ENCODE results near the gene CST3. TPM values are rescaled to one million over a fixed set of nuclear protein-coding genes. Genes with fewer than 3 reads are reported as not detected.
"Not testable (repeated sequence)": the region's sequence is repeated elsewhere in the genome, so short reads cannot be mapped to it uniquely, and the experiment has no call there.

CST3 gene
- total RNA-seq, 1 donor from 2014 or later, result 971 TPM

GRCh38 chr20:23664954-23665353 is 27.2 kb upstream of the CST3 start:
- intact Hi-C loops (cut with DNase I), result no loop called here
- DNase-seq, result no peak
- ATAC-seq (ENCODE audit: poor library complexity), result no peak

- DNase-seq; intact Hi-C loops (cut with DNase I); ATAC-seq (ENCODE audit: poor library complexity): not testable (repeated sequence)
These were observed 26.3 kb upstream of the CST3 start for GRCh38 chr20:23664046-23664445.

GRCh38 chr20:23663180-23663579 is 25.4 kb upstream of the CST3 start:
- DNase-seq (no peak), ATAC-seq (ENCODE audit: poor library complexity) (no peak)
- intact Hi-C loops (cut with DNase I), result no loop called here

- intact Hi-C loops (cut with DNase I), result no loop called here
- ATAC-seq (ENCODE audit: poor library complexity), result no peak
- no peak for DNase-seq
These were observed 24.6 kb upstream of the CST3 start for GRCh38 chr20:23662276-23662870.

GRCh38 chr20:23661002-23661429 is 23.3 kb upstream of the CST3 start:
- intact Hi-C loops (cut with DNase I), result no loop called here
- ATAC-seq (ENCODE audit: poor library complexity), result no peak

GRCh38 chr20:23659989-23660837 is 22.5 kb upstream of the CST3 start:
- intact Hi-C loops (cut with DNase I), result no loop called here
- DNase-seq (no peak), ATAC-seq (ENCODE audit: poor library complexity) (peak; percentile 77)

More at GRCh38 chr20:23661002-23661429, 23.3 kb upstream of the CST3 start:
- no peak for DNase-seq

- intact Hi-C loops (cut with DNase I); ATAC-seq (ENCODE audit: poor library complexity): not testable (repeated sequence)
These were observed 21.8 kb upstream of the CST3 start for GRCh38 chr20:23659610-23659988.

GRCh38 chr20:23658989-23659609 is 21.3 kb upstream of the CST3 start:
- intact Hi-C loops (cut with DNase I), result no loop called here
- DNase-seq (no peak), ATAC-seq (ENCODE audit: poor library complexity) (no peak)

More at GRCh38 chr20:23659610-23659988, 21.8 kb upstream of the CST3 start:
- DNase-seq, result not testable (repeated sequence)

GRCh38 chr20:23658336-23658735 is 20.6 kb upstream of the CST3 start:
- intact Hi-C loops (cut with DNase I), result no loop called here
- no peak for DNase-seq

GRCh38 chr20:23657202-23657601 is 19.4 kb upstream of the CST3 start:
- ATAC-seq (ENCODE audit: poor library complexity) (no peak), DNase-seq (no peak)
- intact Hi-C loops (cut with DNase I), result no loop called here

More at GRCh38 chr20:23658336-23658735, 20.6 kb upstream of the CST3 start:
- no peak for ATAC-seq (ENCODE audit: poor library complexity)

- ATAC-seq (ENCODE audit: poor library complexity) (peak; percentile 45), DNase-seq (peak; percentile 61)
- intact Hi-C loops (cut with DNase I), result no loop called here
These were observed 18.6 kb upstream of the CST3 start for GRCh38 chr20:23656372-23656771.

- peak; percentile 86 for DNase-seq
- intact Hi-C loops (cut with DNase I), result no loop called here
- peak; percentile 80 for ATAC-seq (ENCODE audit: poor library complexity)
These were observed 17.9 kb upstream of the CST3 start for GRCh38 chr20:23655491-23656211.

- intact Hi-C loops (cut with DNase I), result no loop called here
- ATAC-seq (ENCODE audit: poor library complexity), result no peak
- DNase-seq, result no peak
These were observed 17.0 kb upstream of the CST3 start for GRCh38 chr20:23654717-23655116.

- intact Hi-C loops (cut with DNase I), result no loop called here
- no peak for ATAC-seq (ENCODE audit: poor library complexity)
- DNase-seq, result no peak
These were observed 16.2 kb upstream of the CST3 start for GRCh38 chr20:23654000-23654399.

GRCh38 chr20:23653400-23653938 is 15.7 kb upstream of the CST3 start:
- no peak for DNase-seq
- no peak for ATAC-seq (ENCODE audit: poor library complexity)
- intact Hi-C loops (cut with DNase I), result no loop called here

GRCh38 chr20:23652926-23653325 is 15.2 kb upstream of the CST3 start:
- ATAC-seq (ENCODE audit: poor library complexity) (no peak), DNase-seq (no peak)
- intact Hi-C loops (cut with DNase I), result no loop called here

- intact Hi-C loops (cut with DNase I), result no loop called here
- ATAC-seq (ENCODE audit: poor library complexity) (no peak), DNase-seq (no peak)
These were observed 14.6 kb upstream of the CST3 start for GRCh38 chr20:23652371-23652770.

GRCh38 chr20:23651117-23651516 is 13.4 kb upstream of the CST3 start:
- ATAC-seq (ENCODE audit: poor library complexity), result no peak
- intact Hi-C loops (cut with DNase I), result no loop called here
- DNase-seq, result no peak
